H9 (cell line): ENCODE measurements around the gene IGSF10. TPM values are rescaled to one million over a fixed set of nuclear protein-coding genes. Genes with fewer than 3 reads are reported as not detected.

Experiments
- DNase-seq: peaks from one replicate; pipeline ENCODE4 v3.0.0-alpha.2; 2017
- H2AFZ ChIP-seq: one replicate; pipeline ENCODE4 v1.6.1; 2013; ENCODE audit warnings: mild to moderate bottlenecking, low read length, control low read depth, moderate library complexity
- H2AK5ac ChIP-seq: 2 replicates; pipeline ENCODE4 v1.6.1; 2013; ENCODE audit warnings: low read length, control low read depth, mixed read lengths; ENCODE audit not compliant: insufficient read length
- H2BK120ac ChIP-seq: one replicate; pipeline ENCODE4 v1.6.1; 2013; ENCODE audit warnings: low read depth, mild to moderate bottlenecking, low read length, control low read depth, inconsistent platforms; ENCODE audit not compliant: poor library complexity, severe bottlenecking
- H2BK12ac ChIP-seq: 2 replicates; pipeline ENCODE4 v1.6.1; 2013; ENCODE audit warnings: low read length, control low read depth, mixed read lengths, low read depth; ENCODE audit not compliant: insufficient read length
- H2BK15ac ChIP-seq: 2 replicates; pipeline ENCODE4 v1.6.1; 2013; ENCODE audit warnings: low read depth, low read length, control low read depth
- H2BK20ac ChIP-seq: one replicate; pipeline ENCODE4 v1.6.1; 2013; ENCODE audit warnings: low read depth, mild to moderate bottlenecking, low read length, control low read depth, inconsistent platforms; ENCODE audit not compliant: poor library complexity, severe bottlenecking
- H2BK5ac ChIP-seq: 2 replicates; pipeline ENCODE4 v1.6.1; 2013; ENCODE audit warnings: low read length, control low read depth, mixed read lengths; ENCODE audit not compliant: insufficient read length
- H3K14ac ChIP-seq: 2 replicates; pipeline ENCODE4 v1.6.1; 2013; ENCODE audit warnings: low read length, control low read depth; ENCODE audit not compliant: insufficient read depth
- H3K18ac ChIP-seq: 2 replicates; pipeline ENCODE4 v1.6.1; 2013; ENCODE audit warnings: low read depth, mild to moderate bottlenecking, mixed read lengths, low read length, control low read depth; ENCODE audit not compliant: insufficient read length
- H3K23ac ChIP-seq: 2 replicates; pipeline ENCODE4 v1.6.1; 2013; ENCODE audit warnings: low read length, control low read depth, mixed read lengths, low read depth; ENCODE audit not compliant: insufficient read length
- H3K23me2 ChIP-seq: 2 replicates; pipeline ENCODE4 v1.6.1; 2013; ENCODE audit warnings: low read depth, mild to moderate bottlenecking, mixed read lengths, low read length, control low read depth; ENCODE audit not compliant: insufficient read length, poor library complexity, severe bottlenecking
- H3K27ac ChIP-seq: 2 replicates; pipeline ENCODE4 v1.5.1; 2013; ENCODE audit warnings: low read length, control low read depth, mixed read lengths, low read depth; ENCODE audit not compliant: insufficient read length
- H3K27me3 ChIP-seq: 2 replicates; pipeline ENCODE4 v1.6.1; 2013; ENCODE audit warnings: low read length, control low read depth, inconsistent platforms; ENCODE audit not compliant: insufficient read depth
- H3K4ac ChIP-seq: 2 replicates; pipeline ENCODE4 v1.6.1; 2013; ENCODE audit warnings: low read depth, mild to moderate bottlenecking, control low read depth, inconsistent platforms, low read length, moderate library complexity
- H3K4me1 ChIP-seq: 2 replicates; pipeline ENCODE4 v1.6.1; 2013; ENCODE audit warnings: low read length, control low read depth, inconsistent platforms; ENCODE audit not compliant: insufficient read depth
- H3K4me2 ChIP-seq: 2 replicates; pipeline ENCODE4 v1.6.1; 2013; ENCODE audit warnings: low read length, control low read depth, mixed read lengths; ENCODE audit not compliant: insufficient read length, insufficient read depth
- H3K56ac ChIP-seq: 2 replicates; pipeline ENCODE4 v1.6.1; 2013; ENCODE audit warnings: low read depth, mild to moderate bottlenecking, mixed read lengths, low read length, control low read depth; ENCODE audit not compliant: insufficient read length
- H3K79me1 ChIP-seq: 2 replicates; pipeline ENCODE4 v1.6.1; 2013; ENCODE audit warnings: low read depth, mild to moderate bottlenecking, moderate library complexity, low read length, control low read depth, inconsistent platforms; ENCODE audit not compliant: insufficient read depth, poor library complexity, severe bottlenecking
- H3K79me2 ChIP-seq: 2 replicates; pipeline ENCODE4 v1.6.1; 2013; ENCODE audit warnings: low read length, control low read depth, inconsistent platforms; ENCODE audit not compliant: insufficient read depth
- H3K9ac ChIP-seq: 2 replicates; pipeline ENCODE4 v1.6.1; 2013; ENCODE audit warnings: low read length, control low read depth, mixed read lengths; ENCODE audit not compliant: insufficient read length; ENCODE audit errors: extremely low read depth
- H3K9me3 ChIP-seq: one replicate; pipeline ENCODE4 v1.6.1; 2013; ENCODE audit warnings: low read depth, low read length, inconsistent platforms; ENCODE audit not compliant: control insufficient read depth
- H3T11ph ChIP-seq: one replicate; pipeline ENCODE4 v1.6.1; 2013; ENCODE audit warnings: mild to moderate bottlenecking, low read length, control low read depth, inconsistent platforms
- H4K20me1 ChIP-seq: one replicate; pipeline ENCODE4 v1.6.1; 2013; ENCODE audit not compliant: control insufficient read depth, insufficient read length, insufficient read depth
- H4K5ac ChIP-seq: 2 replicates; pipeline ENCODE4 v1.6.1; 2013; ENCODE audit warnings: low read depth, mild to moderate bottlenecking, mixed read lengths, low read length, control low read depth; ENCODE audit not compliant: insufficient read length
- H4K8ac ChIP-seq: replicated peaks from 2 replicates; pipeline ENCODE4 v1.6.1; 2013; ENCODE audit warnings: low read length, control low read depth, mixed read lengths, low read depth; ENCODE audit not compliant: insufficient read length
- H4K91ac ChIP-seq: 2 replicates; pipeline ENCODE4 v1.6.1; 2013; ENCODE audit warnings: low read depth, mild to moderate bottlenecking, moderate library complexity, mixed read lengths, low read length, control low read depth; ENCODE audit not compliant: insufficient read length
- H3K27ac Mint-ChIP-seq, 3 experiments: 2 replicates in 2 of 3; 3 replicates in 1 of 3; pipeline ENCODE4 v1.8.0; 2020 to 2021; ENCODE audit warnings: mixed read lengths in 3 of 3, mild to moderate bottlenecking in 1 of 3, moderate library complexity in 1 of 3
- H3K27me3 Mint-ChIP-seq: 2 replicates; pipeline ENCODE4 v1.8.0; 2021; ENCODE audit warnings: low read depth, mild to moderate bottlenecking, moderate library complexity, mixed read lengths
- H3K36me3 Mint-ChIP-seq, 3 experiments: 2 replicates in 2 of 3; 3 replicates in 1 of 3; pipeline ENCODE4 v1.8.0; 2020 to 2021; ENCODE audit warnings: low read depth in 3 of 3, mixed read lengths in 3 of 3; ENCODE audit not compliant: insufficient read depth in 1 of 3
- H3K4me1 Mint-ChIP-seq, 2 experiments: 2 replicates each; pipeline ENCODE4 v1.8.0; 2020; ENCODE audit warnings: mixed read lengths in 2 of 2
- H3K4me3 Mint-ChIP-seq, 2 experiments: 2 replicates in 1 of 2; 3 replicates in 1 of 2; pipeline ENCODE4 v1.8.0; 2020 to 2021; ENCODE audit warnings: mild to moderate bottlenecking in 2 of 2, mixed read lengths in 2 of 2, moderate library complexity in 1 of 2
- H3K9me3 Mint-ChIP-seq, 2 experiments: 2 replicates in 1 of 2; 3 replicates in 1 of 2; pipeline ENCODE4 v1.8.0; 2020; ENCODE audit warnings: mild to moderate bottlenecking in 2 of 2, mixed read lengths in 2 of 2, moderate library complexity in 1 of 2
- CTCF ChIP-seq: fragments of 200-600 bp; sonication (generic); conservative IDR thresholded peaks from 3 replicates; pipeline ENCODE4 v1.8.0; 2021; ENCODE audit warnings: antibody characterized with exemption, mild to moderate bottlenecking
- WGBS: extraction: QIAGEN DNeasy Blood & Tissue Kit; methylation state at CpG from one replicate; pipeline ENCODE4 v1.1.7; 2013; ENCODE audit warnings: missing lambda C conversion rate, low lambda C conversion rate, mixed read lengths; ENCODE audit not compliant: insufficient read length; ENCODE audit errors: extremely low coverage; 5-methylcytosine and 5-hydroxymethylcytosine counted together
- total RNA-seq: library from RNA; stranded (reverse); gene quantifications from 2 replicates; pipeline ENCODE4 v1.2.1, GENCODE V29; 2021

The IGSF10 gene
- total RNA-seq, 1 experiment from 2014 or later = 0.20 TPM

- H3K9me3 ChIP-seq = no peaks in the 10 kb centered on the region
- no peak overlapping the region for H4K5ac ChIP-seq
- no peak overlapping the region for H2BK15ac ChIP-seq
- H3T11ph ChIP-seq = no peak overlapping the region
- no peaks in the 10 kb centered on the region for H3K4me1 ChIP-seq
- no peaks in the 10 kb centered on the region for H3K27me3 ChIP-seq
- H3K18ac ChIP-seq = no peak overlapping the region
- peaks cover 0 to 9% (median 5%) of the 10 kb centered on the region in 3 experiments; a peak in 3 of 7 replicates for H3K36me3 Mint-ChIP-seq
- no peaks in the 10 kb centered on the region for H3K23me2 ChIP-seq
- H3K4ac ChIP-seq = no peak overlapping the region
- H2AK5ac ChIP-seq = no peak overlapping the region
- H4K20me1 ChIP-seq = no peaks in the 10 kb centered on the region
- H3K56ac ChIP-seq = no peak overlapping the region
- DNase-seq = no peak
- no peak overlapping the region for H4K8ac ChIP-seq
- H2AFZ ChIP-seq = no peak overlapping the region
- no peaks in the 10 kb centered on the region for H3K79me1 ChIP-seq
- no peak overlapping the region for H2BK120ac ChIP-seq
- H3K9me3 Mint-ChIP-seq = no peaks in the 10 kb centered on the region
- no peak for TF ChIP-seq CTCF
- H2BK5ac ChIP-seq = no peak overlapping the region
- H4K91ac ChIP-seq = no peak overlapping the region
- H3K27ac Mint-ChIP-seq = no peak overlapping the region
- H3K4me3 Mint-ChIP-seq = no peak overlapping the region
- no peak overlapping the region for H2BK20ac ChIP-seq
- H3K4me1 Mint-ChIP-seq = peaks cover 4% of the 10 kb centered on the region in 2 experiments
- no peaks in the 10 kb centered on the region for H3K79me2 ChIP-seq
- no peak overlapping the region for H3K4me2 ChIP-seq
- no peak overlapping the region for H3K9ac ChIP-seq
- H3K23ac ChIP-seq = no peak overlapping the region
- no CpG with 5 or more reads among the region's 6 CpGs for WGBS
- no peak overlapping the region for H3K14ac ChIP-seq
- H3K27me3 Mint-ChIP-seq = no peaks in the 10 kb centered on the region; the same call in 1 of the 2 replicates
- H3K27ac ChIP-seq = no peak overlapping the region
- H2BK12ac ChIP-seq = no peak overlapping the region
Observed at GRCh38 chr3:151419806-151420205, 41.1 kb downstream of the IGSF10 start.
